Common myeloid progenitor, CD34-positive (primary cell): ENCODE results near the gene SNTG2.

Source experiments
- CTCF ChIA-PET: fragments of 350-600 bp; sonication (Branson Sonifier 250); formaldehyde crosslinking; loops from one replicate; lab custom pipeline; 2021; ENCODE audit warnings: antibody characterized with exemption; lab: Charles Lee
- POLR2A ChIA-PET: fragments of 350-600 bp; sonication (Branson Sonifier 250); formaldehyde crosslinking; loops from one replicate; lab custom pipeline; 2021; ENCODE audit warnings: antibody characterized with exemption; lab: Charles Lee
- DNase-seq, 3 donors: peaks; one replicate each; pipeline versions ENCODE4 v3.0.0 to v3.0.0-alpha.2; 2013
- H3K27ac ChIP-seq, 2 experiments: 1 replicate in 1 of 2; 2 replicates in 1 of 2; pipeline ENCODE4 v1.7.0; 2013; ENCODE audit warnings: inconsistent platforms in 2 of 2, low read length in 2 of 2, mild to moderate bottlenecking in 2 of 2, low read depth in 1 of 2, moderate library complexity in 1 of 2; ENCODE audit not compliant: severe bottlenecking in 2 of 2, insufficient read depth in 1 of 2, poor library complexity in 1 of 2
- H3K27me3 ChIP-seq, 5 experiments: replicated peaks in 2 of 5; 1 replicate in 3 of 5; 2 replicates in 2 of 5; pipeline versions ENCODE4 v1.6.1 to v1.7.0; 2013; ENCODE audit warnings: low read length in 4 of 5, mild to moderate bottlenecking in 2 of 5, moderate library complexity in 2 of 5, inconsistent platforms in 1 of 5; ENCODE audit not compliant: insufficient read depth in 5 of 5, control insufficient read depth in 4 of 5
- H3K36me3 ChIP-seq, 4 experiments: 1 replicate in 2 of 4; 2 replicates in 2 of 4; pipeline versions ENCODE4 v1.6.1 to v1.7.0; 2013; ENCODE audit warnings: low read length in 3 of 4, control low read depth in 1 of 4, mild to moderate bottlenecking in 1 of 4; ENCODE audit not compliant: control insufficient read depth in 4 of 4, insufficient read depth in 4 of 4
- H3K4me1 ChIP-seq, 4 experiments: 1 replicate in 3 of 4; 2 replicates in 1 of 4; pipeline versions ENCODE4 v1.6.1 to v1.7.1; 2013; ENCODE audit warnings: low read length in 3 of 4, mild to moderate bottlenecking in 3 of 4, control low read depth in 1 of 4, inconsistent platforms in 1 of 4, moderate library complexity in 1 of 4; ENCODE audit not compliant: control insufficient read depth in 4 of 4, insufficient read depth in 4 of 4; ENCODE audit errors: control extremely low read depth in 1 of 4
- H3K4me3 ChIP-seq, 7 experiments: 1 replicate in 4 of 7; 2 replicates in 3 of 7; pipeline versions ENCODE4 v1.5.1 to v1.7.0; 2013; ENCODE audit warnings: mild to moderate bottlenecking in 7 of 7, low read length in 6 of 7, moderate library complexity in 6 of 7, inconsistent platforms in 2 of 7, low read depth in 2 of 7, control low read depth in 1 of 7; ENCODE audit not compliant: insufficient read depth in 4 of 7, control insufficient read depth in 1 of 7; ENCODE audit errors: extremely low read depth in 1 of 7
- H3K9me3 ChIP-seq, 5 experiments: 1 replicate in 4 of 5; 2 replicates in 1 of 5; pipeline versions ENCODE4 v1.6.1 to v1.7.1; 2013; ENCODE audit warnings: low read length in 4 of 5, mild to moderate bottlenecking in 2 of 5, inconsistent platforms in 1 of 5, low read depth in 1 of 5, moderate library complexity in 1 of 5; ENCODE audit not compliant: control insufficient read depth in 4 of 5, insufficient read depth in 2 of 5; ENCODE audit errors: control extremely low read depth in 1 of 5
- WGBS: methylation state at CpG from one replicate; pipeline ENCODE4 v1.1.5; 2013; ENCODE audit not compliant: insufficient coverage; 5-methylcytosine and 5-hydroxymethylcytosine counted together

Gene SNTG2

GRCh38 chr2:1136067-1136466 is 185.4 kb downstream of the SNTG2 start:
- Histone ChIP-seq H3K4me3 (no peak overlapping the region), H3K27ac (no peak overlapping the region), H3K36me3 (no peaks in the 10 kb centered on the region), H3K27me3 (peaks cover 0 to 37% (median 11%) of the 10 kb centered on the region in 5 experiments), H3K4me1 (peaks cover 0 to 5% (median 0%) of the 10 kb centered on the region in 4 experiments), H3K9me3 (no peaks in the 10 kb centered on the region)
- DNase-seq = no peak
- ChIA-PET POLR2A (no interaction called here), CTCF (no interaction called here)
- WGBS = 77% methylated on average over 7 of the region's 7 CpGs

GRCh38 chr2:1136846-1137245 is 186.2 kb downstream of the SNTG2 start:
- H3K27me3 ChIP-seq = peaks cover 0 to 33% (median 9%) of the 10 kb centered on the region in 5 experiments
- 59% methylated on average over 4 of the region's 7 CpGs for WGBS
- no peaks in the 10 kb centered on the region for H3K9me3 ChIP-seq
- H3K27ac ChIP-seq = no peak overlapping the region
- H3K4me1 ChIP-seq = peaks cover 0 to 5% (median 0%) of the 10 kb centered on the region in 4 experiments
- H3K36me3 ChIP-seq = no peaks in the 10 kb centered on the region
- no peak overlapping the region for H3K4me3 ChIP-seq
- no peak for DNase-seq
- POLR2A ChIA-PET = no interaction called here
- CTCF ChIA-PET = no interaction called here

- POLR2A ChIA-PET = no interaction called here
Measured at GRCh38 chr2:1137264-1137663, 186.6 kb downstream of the SNTG2 start.

GRCh38 chr2:1137913-1138391 is 187.3 kb downstream of the SNTG2 start:
- POLR2A ChIA-PET = no interaction called here

More at GRCh38 chr2:1137264-1137663, 186.6 kb downstream of the SNTG2 start:
- peaks cover 0 to 5% (median 0%) of the 10 kb centered on the region in 4 experiments for H3K4me1 ChIP-seq
- CTCF ChIA-PET = no interaction called here
- H3K27me3 ChIP-seq = peaks cover 0 to 31% (median 8%) of the 10 kb centered on the region in 5 experiments
- H3K27ac ChIP-seq = no peak overlapping the region
- no peaks in the 10 kb centered on the region for H3K9me3 ChIP-seq
- no peak overlapping the region for H3K4me3 ChIP-seq
- 93% methylated on average over 5 of the region's 7 CpGs for WGBS
- no peak for DNase-seq
- no peaks in the 10 kb centered on the region for H3K36me3 ChIP-seq

GRCh38 chr2:1140389-1141003 is 189.8 kb downstream of the SNTG2 start:
- ChIA-PET CTCF (interaction anchor here (0.7 to 1.6 kb wide), 6 partner anchors 8 to 404 kb away, joined by 3 to 5 read pairs (median 4); no protein-coding TSS in a partner anchor), POLR2A (no interaction called here)
- Histone ChIP-seq H3K4me1 (no peaks in the 10 kb centered on the region), H3K4me3 (no peak overlapping the region), H3K27ac (no peak overlapping the region), H3K36me3 (no peaks in the 10 kb centered on the region), H3K27me3 (peaks cover 0 to 27% (median 8%) of the 10 kb centered on the region in 5 experiments), H3K9me3 (peaks cover 0 to 6% (median 0%) of the 10 kb centered on the region in 5 experiments)
- WGBS = 20% methylated on average over 10 of the region's 17 CpGs
- DNase-seq = peak; percentile 13 to 41 (median 36)

More at GRCh38 chr2:1137913-1138391, 187.3 kb downstream of the SNTG2 start:
- Histone ChIP-seq H3K4me1 (peaks cover 0 to 5% (median 0%) of the 10 kb centered on the region in 4 experiments), H3K27me3 (peaks cover 0 to 27% (median 8%) of the 10 kb centered on the region in 5 experiments), H3K27ac (no peak overlapping the region), H3K36me3 (no peaks in the 10 kb centered on the region), H3K4me3 (no peak overlapping the region), H3K9me3 (no peaks in the 10 kb centered on the region)
- CTCF ChIA-PET = no interaction called here
- 96% methylated on average over 15 of the region's 15 CpGs for WGBS
- DNase-seq = no peak

- peaks cover 0 to 26% (median 8%) of the 10 kb centered on the region in 5 experiments for H3K27me3 ChIP-seq
- WGBS = 91% methylated on average over 7 of the region's 7 CpGs
- ChIA-PET CTCF (interaction anchor here (0.7 to 1.6 kb wide), 5 partner anchors 9 to 172 kb away, joined by 3 to 5 read pairs (median 4); no protein-coding TSS in a partner anchor), POLR2A (interaction anchor here (0.6 kb wide), 1 partner anchor 1709 kb away, joined by 3 read pairs; no protein-coding TSS in a partner anchor)
- H3K4me3 ChIP-seq = no peak overlapping the region
- no peak overlapping the region for H3K27ac ChIP-seq
- no peaks in the 10 kb centered on the region for H3K4me1 ChIP-seq
- H3K9me3 ChIP-seq = peaks cover 0 to 6% (median 0%) of the 10 kb centered on the region in 5 experiments
- no peaks in the 10 kb centered on the region for H3K36me3 ChIP-seq
- DNase-seq = no peak
Measured at GRCh38 chr2:1141079-1141478, 190.4 kb downstream of the SNTG2 start.

- Histone ChIP-seq H3K4me3 (no peak overlapping the region), H3K27ac (no peak overlapping the region), H3K4me1 (no peaks in the 10 kb centered on the region), H3K27me3 (peaks cover 0 to 9% (median 3%) of the 10 kb centered on the region in 5 experiments), H3K36me3 (no peaks in the 10 kb centered on the region), H3K9me3 (peaks cover 0 to 6% (median 0%) of the 10 kb centered on the region in 5 experiments)
- ChIA-PET CTCF (no interaction called here), POLR2A (no interaction called here)
- DNase-seq = no peak
- 100% methylated on average over 1 of the region's 1 CpG for WGBS
Measured at GRCh38 chr2:1143129-1143528, 192.5 kb downstream of the SNTG2 start.
